Measurements from ENCODE around the gene LMO1. TPM values are rescaled to one million over a fixed set of nuclear protein-coding genes. Genes with fewer than 3 reads are reported as not detected.

LMO1 gene
- total RNA-seq, 1 experiment from 2014 or later: 0.27 TPM

- TF ChIP-seq YY1 (IDR thresholded peaks at IDR 0.05; ENCODE audit: extremely low read depth, insufficient replicate concordance, low read depth, low read length) (no peak), RAD21 (IDR thresholded peaks at IDR 0.05; ENCODE audit: low read depth) (no peak), CBX3 (IDR thresholded peaks at IDR 0.05; ENCODE audit: low read depth) (no peak), REST (IDR thresholded peaks at IDR 0.05; ENCODE audit: low read depth) (no peak)
Measured at GRCh38 chr11:8288824-8289491, 25.3 kb upstream of the LMO1 start (continued).

GRCh38 chr11:8288166-8288772 is 24.6 kb upstream of the LMO1 start:
- intact Hi-C loops (cut with micrococcal nuclease): no loop called here
- Histone ChIP-seq H3K9ac (ENCODE audit: low read length) (no peak overlapping the region), H4K20me1 (ENCODE audit: insufficient read depth) (no peaks in the 10 kb centered on the region), H3K36me3 (ENCODE audit: control insufficient read depth in 1 of 2, insufficient read depth in 2 of 2, low read length in 2 of 2) (no peaks in the 10 kb centered on the region), H3K4me3 (replicated peaks in 1 of 2; ENCODE audit: low read depth in 1 of 2, low read length in 2 of 2) (no peak overlapping the region), H3K9me2 (ENCODE audit: insufficient read depth) (no peaks in the 10 kb centered on the region), H2AFZ (ENCODE audit: low read depth, low read length, poor library complexity, severe bottlenecking) (no peak overlapping the region), H3K4me2 (ENCODE audit: low read length) (no peak overlapping the region), H3K27me3 (ENCODE audit: insufficient read depth, low read length) (no peaks in the 10 kb centered on the region), H3K79me2 (ENCODE audit: insufficient read depth, low read length) (no peaks in the 10 kb centered on the region), H3K27ac (ENCODE audit: low read depth, low read length) (no peak overlapping the region), H3K9me3 (ENCODE audit: control insufficient read depth in 1 of 2, insufficient read depth in 1 of 2, low read depth in 1 of 2, low read length in 2 of 2) (no peaks in the 10 kb centered on the region), H3K4me1 (ENCODE audit: control insufficient read depth in 1 of 2, insufficient read depth in 2 of 2, low read length in 2 of 2) (no peaks in the 10 kb centered on the region)
- ATAC-seq: no peak
- RAD21 ChIA-PET (ENCODE audit: low non-redundant PET in 1 of 2, low total read pairs in 2 of 2, uncharacterized antibody in 2 of 2, unreplicated experiment in 2 of 2): no interaction called here
- DNase-seq (ENCODE audit: low read depth, low spot score): no peak
- no TSS peak for BruUV-seq (replicated peaks)
- CTCF ChIA-PET: no interaction called here
- no peak for TF ChIP-seq POLR2A (IDR thresholded peaks at IDR 0.05; ENCODE audit: borderline replicate concordance, extremely low read depth, insufficient read depth, insufficient read length)
- no peak for TF ChIP-seq ELF1 (IDR thresholded peaks at IDR 0.05; ENCODE audit: borderline replicate concordance, low read depth)
- TF ChIP-seq TCF7L2 (IDR thresholded peaks at IDR 0.05; ENCODE audit: borderline replicate concordance, extremely low read depth, insufficient read depth, insufficient read length): no peak
- no peak for TF ChIP-seq CTCF (IDR thresholded peaks at IDR 0.05 in 2 of 3, conservative IDR thresholded peaks at IDR 0.05 in 1 of 3; ENCODE audit: borderline replicate concordance in 1 of 3, insufficient read depth in 1 of 3, low read depth in 2 of 3, low read length in 2 of 3)
- TF ChIP-seq ATF3 (IDR thresholded peaks at IDR 0.05): no peak
- no peak for TF ChIP-seq SRF (IDR thresholded peaks at IDR 0.05; ENCODE audit: low read depth)
- no peak for TF ChIP-seq JUND (IDR thresholded peaks at IDR 0.05)
- no peak for TF ChIP-seq YY1 (IDR thresholded peaks at IDR 0.05; ENCODE audit: extremely low read depth, insufficient replicate concordance, low read depth, low read length)
- no peak for TF ChIP-seq EGR1 (IDR thresholded peaks at IDR 0.05; ENCODE audit: low read depth)
- no peak for TF ChIP-seq EZH2 (IDR thresholded peaks at IDR 0.05)
- no peak for TF ChIP-seq SP1 (IDR thresholded peaks at IDR 0.05; ENCODE audit: low read depth)
- POLR2A ChIA-PET: no interaction called here

Measured in HCT116 (cell line).